HG02759 (cell line): ENCODE data around the gene LRIT3.
"Not testable (repeated sequence)": the region's sequence is repeated elsewhere in the genome, so short reads cannot be mapped to it uniquely, and the experiment has no call there.

Experiments used
- ATAC-seq: cut with Tn5 transposase; IDR thresholded peaks from one replicate; pipeline ENCODE4 v1.9.1; 2021; ENCODE audit warnings: mild to moderate bottlenecking, moderate library complexity; ENCODE audit not compliant: unreplicated experiment

The LRIT3 gene

GRCh38 chr4:109846395-109847098, 1.4 kb upstream of the LRIT3 start:
- no peak for ATAC-seq

GRCh38 chr4:109848501-109848900, 594 bp downstream of the LRIT3 start:
- ATAC-seq: no peak

GRCh38 chr4:109850601-109851000, 2.7 kb downstream of the LRIT3 start:
- ATAC-seq: no peak

DNA sequence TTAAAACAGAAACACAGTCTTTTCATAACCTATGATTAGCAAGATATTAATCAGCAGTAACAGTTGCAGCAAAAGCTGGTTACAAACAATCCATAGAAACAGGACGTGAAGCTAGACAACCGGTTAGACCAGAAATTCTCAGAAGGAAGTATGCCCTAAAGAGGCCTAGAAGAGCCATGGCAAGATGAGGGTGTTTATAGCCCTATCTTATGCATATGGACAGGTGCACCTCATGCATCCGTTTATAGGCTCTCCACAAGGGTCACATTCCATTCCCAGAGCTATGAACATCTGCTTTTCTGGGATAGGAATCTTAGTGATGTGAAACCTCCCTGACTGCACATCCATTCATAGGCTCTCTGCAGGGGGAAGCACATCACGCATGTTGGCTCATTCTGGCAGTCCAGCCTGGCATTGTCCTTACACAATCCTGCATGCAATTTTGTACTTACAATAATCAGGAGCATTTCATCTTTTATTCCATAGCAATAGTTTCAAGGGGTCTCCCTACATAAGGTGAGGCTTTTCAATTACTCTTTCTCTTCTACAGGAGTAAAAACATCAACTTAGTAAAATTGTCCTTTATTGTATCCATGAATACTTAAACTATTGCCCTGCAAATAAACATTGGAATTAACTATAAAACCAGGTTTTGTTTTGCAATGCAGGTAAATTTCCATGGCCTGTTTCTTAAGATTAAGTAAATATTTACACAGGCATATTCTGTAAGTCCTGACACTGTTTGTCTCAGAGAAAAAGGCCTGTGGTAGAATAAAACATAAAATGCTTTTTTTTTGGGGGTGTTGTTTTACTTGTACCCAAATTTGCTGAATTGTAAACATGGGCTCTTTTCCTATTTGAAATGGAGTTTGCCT, 11.8 kb downstream of the LRIT3 start:
- ATAC-seq: not testable (repeated sequence)

- ATAC-seq: no peak
Measured at GRCh38 chr4:109861271-109861670, 13.4 kb downstream of the LRIT3 start.

DNA sequence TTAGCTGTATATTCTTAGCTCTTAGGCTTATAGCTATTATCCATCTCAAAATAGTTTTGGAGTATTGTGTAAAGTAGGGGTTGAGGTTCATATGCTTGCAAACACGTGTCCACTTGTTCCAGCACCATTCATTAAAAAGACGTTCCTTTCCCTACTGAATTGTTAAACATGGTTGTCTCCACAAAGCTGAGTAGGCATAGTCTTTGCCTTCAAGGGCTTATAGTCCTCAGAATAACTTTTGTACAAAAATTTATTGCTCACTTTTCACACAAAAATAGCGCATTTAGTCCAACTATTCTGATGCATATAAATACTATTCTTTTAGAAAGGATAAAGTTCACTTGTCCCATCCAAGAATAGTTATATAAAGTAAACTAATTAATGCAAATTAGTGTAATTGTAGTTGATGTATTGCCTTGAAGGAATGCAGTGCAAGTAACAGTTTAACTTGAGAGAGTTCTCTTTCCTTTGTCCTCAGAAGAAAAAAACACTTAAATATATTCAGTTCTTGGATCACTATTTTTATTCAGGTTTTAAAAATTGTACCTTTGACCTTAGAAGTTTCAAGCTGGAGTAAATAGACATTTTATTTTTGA, 14.1 kb downstream of the LRIT3 start:
- no peak for ATAC-seq

DNA sequence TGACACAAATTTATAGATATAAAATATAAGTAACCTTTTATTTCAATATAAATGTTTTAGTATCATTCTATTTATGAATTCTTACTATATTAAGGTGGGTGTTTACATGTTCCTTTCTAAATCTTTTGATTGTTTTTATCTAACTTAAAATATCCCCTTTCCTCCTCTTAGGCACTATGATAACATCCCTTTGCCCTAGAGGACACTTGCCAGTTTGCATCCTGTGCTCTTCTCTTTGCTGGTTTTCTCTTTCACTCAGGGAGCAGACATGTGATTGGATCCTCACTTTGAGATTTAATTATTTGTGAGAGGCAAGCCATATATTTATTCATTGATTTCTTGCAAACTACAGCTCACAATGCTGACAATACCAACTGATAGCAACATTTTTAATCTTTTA, 16.2 kb downstream of the LRIT3 start:
- no peak for ATAC-seq

- no peak for ATAC-seq
Measured at GRCh38 chr4:109870061-109870460, 22.2 kb downstream of the LRIT3 start.

DNA sequence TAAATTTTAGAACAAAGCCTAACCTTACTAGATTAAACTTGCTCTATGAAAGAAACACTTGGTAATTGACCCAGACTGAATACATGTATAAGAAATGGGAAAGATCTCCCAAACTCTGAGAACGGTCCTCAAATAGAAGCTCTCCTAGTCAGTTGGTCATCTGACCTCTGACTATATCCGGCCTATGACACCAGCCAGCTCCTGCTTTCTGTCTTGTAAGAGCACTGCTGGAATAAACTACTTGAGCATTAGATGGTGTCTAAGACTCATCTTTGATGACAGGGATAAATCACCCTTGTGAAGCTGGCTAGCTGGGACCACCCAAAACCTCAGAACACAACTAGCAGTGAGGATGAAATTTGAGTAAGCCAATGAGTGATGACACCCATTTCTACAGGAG, 24.2 kb downstream of the LRIT3 start:
- no peak for ATAC-seq

DNA sequence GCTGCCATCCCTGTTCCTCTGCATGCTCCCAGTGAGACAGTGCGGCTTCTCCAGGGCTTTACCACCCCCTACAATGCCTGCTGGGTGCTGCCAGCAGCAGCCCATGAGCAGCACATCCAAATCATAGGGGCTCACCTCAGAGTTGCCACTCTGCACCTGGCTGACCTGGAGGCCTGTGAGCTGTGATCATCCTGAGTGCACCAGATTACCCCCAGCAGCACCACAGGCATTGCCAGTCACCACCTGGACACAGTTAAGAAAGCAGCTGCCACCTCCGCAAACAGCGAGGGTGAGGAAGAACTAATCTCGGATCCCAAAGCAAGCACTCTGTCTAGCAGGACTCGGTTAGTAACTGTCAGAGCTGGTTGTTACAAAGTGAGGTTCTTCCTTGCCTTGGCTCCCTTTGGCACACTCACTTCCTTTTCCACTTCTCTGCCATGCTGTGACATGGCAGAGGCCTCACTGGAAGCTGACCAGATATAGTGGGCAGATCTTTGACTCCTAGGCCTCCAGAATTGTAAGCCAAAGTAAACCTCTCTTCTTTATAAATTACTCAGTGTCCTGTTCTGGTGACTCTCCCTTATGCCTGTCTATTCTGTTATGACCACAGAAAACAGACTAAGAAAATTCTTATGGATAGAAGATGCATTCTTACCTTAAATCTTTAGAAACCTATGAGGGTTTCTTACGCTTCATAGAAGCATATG, 25.2 kb downstream of the LRIT3 start:
- ATAC-seq: no peak

GRCh38 chr4:109873791-109874514, 26.0 kb downstream of the LRIT3 start:
- ATAC-seq: no peak

- ATAC-seq: no peak
Measured at GRCh38 chr4:109875106-109875505, 27.2 kb downstream of the LRIT3 start.

- ATAC-seq: not testable (repeated sequence)
Measured at GRCh38 chr4:109875553-109875952, 27.6 kb downstream of the LRIT3 start.

DNA sequence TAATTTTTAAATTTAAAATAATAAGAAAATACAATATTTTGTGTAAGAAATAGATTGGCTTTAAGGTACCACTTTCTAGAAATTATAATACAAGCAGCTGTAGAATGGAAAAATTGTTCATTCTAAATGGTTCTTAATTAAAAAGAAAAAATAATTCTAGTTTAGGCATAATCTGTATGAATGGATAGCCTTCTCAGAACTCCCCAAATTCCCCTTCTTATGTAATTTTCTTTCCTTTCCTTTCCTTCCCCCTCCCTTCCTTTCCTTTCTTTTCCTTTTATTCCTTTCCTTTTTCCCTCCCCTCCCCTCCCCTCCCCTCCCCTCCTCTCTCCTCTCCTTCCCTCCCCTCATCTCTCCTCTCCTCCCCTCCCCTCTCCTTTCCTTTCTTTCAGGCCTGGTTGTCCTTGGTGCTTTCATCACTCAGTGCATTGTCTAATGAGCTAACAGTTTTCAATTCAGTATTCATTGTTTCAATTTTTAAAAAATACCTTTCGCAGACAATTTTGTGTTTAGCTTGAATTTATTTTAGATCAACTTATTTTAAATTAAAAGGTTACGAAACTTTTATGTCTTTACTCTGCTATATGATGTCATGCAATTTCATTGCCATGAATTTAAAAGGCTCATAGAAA, 28.8 kb downstream of the LRIT3 start:
- no peak for ATAC-seq

DNA sequence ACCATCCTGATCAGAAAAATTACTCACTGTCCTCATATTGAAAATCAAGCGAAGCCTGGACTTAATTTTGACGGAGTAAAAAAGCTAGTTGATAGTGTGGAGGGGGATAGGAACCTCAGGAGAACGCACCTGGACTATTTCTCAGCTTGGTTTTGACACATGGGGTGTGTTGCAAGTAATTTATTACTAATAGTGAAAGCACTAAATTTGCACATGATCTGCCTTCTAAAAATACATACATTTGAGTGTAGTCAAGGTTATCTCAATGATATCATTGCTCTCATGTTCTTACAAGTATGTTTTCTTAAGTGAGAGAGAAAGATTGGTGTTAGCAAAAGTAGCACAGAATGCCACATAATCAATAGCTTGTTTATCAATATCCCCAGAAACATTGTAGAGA, 29.5 kb downstream of the LRIT3 start:
- peak; percentile 90 for ATAC-seq

DNA sequence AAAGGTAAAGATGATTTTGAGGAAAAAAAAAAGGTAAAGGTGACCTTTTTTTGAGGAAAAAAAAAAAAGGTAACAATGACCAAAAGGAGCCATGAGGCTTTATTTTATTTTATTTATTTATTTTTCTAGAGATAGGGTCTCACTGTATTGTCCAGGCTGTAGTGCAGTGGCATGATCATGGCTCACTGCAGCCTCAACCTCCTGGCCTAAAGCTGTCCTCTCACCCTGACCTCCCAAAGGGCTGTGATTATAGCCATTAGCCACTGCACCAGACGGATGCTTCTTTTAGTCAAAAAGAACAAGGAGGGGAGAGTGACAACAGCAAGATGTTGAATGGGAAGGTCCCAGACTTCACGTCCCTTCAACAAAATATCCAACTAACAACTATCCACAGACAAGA, 30.4 kb downstream of the LRIT3 start:
- ATAC-seq: no peak

- no peak for ATAC-seq
Measured at GRCh38 chr4:109879081-109879480, 31.2 kb downstream of the LRIT3 start.

DNA sequence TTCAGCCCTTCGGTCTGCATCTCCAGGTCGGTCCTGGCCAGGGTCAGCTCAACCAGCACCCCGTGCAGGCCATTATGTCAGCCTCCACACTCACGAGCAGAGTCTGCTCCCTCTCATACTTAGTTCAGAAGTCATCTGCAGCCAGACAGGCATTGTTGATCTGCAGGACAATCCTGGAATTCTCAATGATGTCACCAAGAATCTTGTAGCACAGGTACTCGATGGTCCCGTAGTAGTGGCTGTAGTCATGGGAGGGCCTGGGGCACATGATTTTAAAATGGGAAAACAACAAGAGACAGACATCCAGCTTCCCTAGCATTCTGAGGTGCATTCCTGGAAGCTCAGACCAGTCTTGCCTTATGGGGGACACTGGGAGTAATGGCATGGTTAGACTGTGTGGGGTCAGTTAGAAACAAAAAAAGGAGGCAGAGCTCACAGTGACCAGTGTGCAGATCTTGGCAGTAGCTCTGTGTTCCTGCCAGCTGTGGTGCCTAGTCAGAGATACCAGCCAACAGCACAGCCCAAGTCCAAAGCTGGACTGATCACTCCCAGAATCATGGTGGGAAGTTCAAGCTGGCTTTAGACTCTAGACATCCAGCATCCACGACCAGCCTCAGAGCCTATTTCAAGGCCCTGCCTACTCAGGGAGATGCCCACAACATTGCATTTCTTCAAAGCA, 31.9 kb downstream of the LRIT3 start:
- ATAC-seq: no peak

GRCh38 chr4:109886303-109886702, 38.4 kb downstream of the LRIT3 start:
- no peak for ATAC-seq

DNA sequence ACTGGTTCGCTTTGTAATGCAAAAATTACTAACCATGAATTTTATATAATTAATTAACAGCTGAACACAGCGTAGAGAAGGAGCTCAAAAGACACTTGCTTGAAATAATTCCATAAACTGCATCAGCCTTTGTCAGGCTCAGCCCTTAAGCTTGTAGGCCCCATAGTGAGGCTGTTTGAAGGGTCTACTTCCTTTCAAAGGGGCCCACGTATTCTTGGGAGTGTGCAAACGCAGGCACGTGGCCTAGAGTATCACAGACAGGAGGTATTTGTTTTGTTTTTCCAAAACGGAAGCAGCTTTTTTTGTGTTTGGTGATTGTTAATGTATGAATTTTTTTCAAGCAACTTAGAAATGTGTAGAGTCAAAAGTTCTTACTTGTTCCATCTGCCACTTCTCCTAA, 39.2 kb downstream of the LRIT3 start:
- no peak for ATAC-seq
